CD4-positive, alpha-beta memory T cell (primary cell): ENCODE measurements around the gene CCDC149. TPM values are rescaled to one million over a fixed set of nuclear protein-coding genes. Genes with fewer than 3 reads are reported as not detected.

ENCODE experiments used
- CTCF ChIA-PET: fragments of 350-600 bp; sonication (Branson Sonifier 250); formaldehyde crosslinking; loops from one replicate; lab custom pipeline; 2021; ENCODE audit warnings: inconsistent platforms; ENCODE audit not compliant: partially characterized antibody; lab: Charles Lee
- POLR2A ChIA-PET: fragments of 350-600 bp; sonication (Branson Sonifier 250); formaldehyde crosslinking; loops from one replicate; lab custom pipeline; 2021; ENCODE audit not compliant: partially characterized antibody; lab: Charles Lee
- DNase-seq, 5 donors: peaks; one replicate each; pipeline versions ENCODE4 v3.0.0 to v3.0.0-alpha.2; 2020 to 2022; ENCODE audit warnings: mixed read lengths in 1 of 5
- H3K27ac ChIP-seq: one replicate; pipeline ENCODE4 v1.7.0; 2013; ENCODE audit warnings: low read depth, low read length
- H3K27me3 ChIP-seq: 2 replicates; pipeline ENCODE4 v1.7.0; 2013; ENCODE audit warnings: mild to moderate bottlenecking, low read length, moderate library complexity; ENCODE audit not compliant: insufficient read depth
- H3K36me3 ChIP-seq: 2 replicates; pipeline ENCODE4 v1.7.0; 2013; ENCODE audit warnings: mild to moderate bottlenecking, low read length, moderate library complexity; ENCODE audit not compliant: insufficient read depth
- H3K4me1 ChIP-seq: 2 replicates; pipeline ENCODE4 v1.7.0; 2013; ENCODE audit warnings: mild to moderate bottlenecking, low read length, moderate library complexity; ENCODE audit not compliant: insufficient read depth
- H3K4me3 ChIP-seq, 2 donors: one replicate each; pipeline ENCODE4 v1.7.0; 2013; ENCODE audit warnings: low read length in 2 of 2, mild to moderate bottlenecking in 1 of 2
- H3K9me3 ChIP-seq, 2 donors: one replicate each; pipeline ENCODE4 v1.7.0; 2013; ENCODE audit warnings: low read length in 2 of 2, control low read depth in 1 of 2; ENCODE audit not compliant: control insufficient read depth in 1 of 2
- H3K27ac Mint-ChIP-seq, 7 donors: one replicate each; pipeline ENCODE4 v1.8.0; 2020 to 2021; ENCODE audit warnings: mixed read lengths in 7 of 7, mild to moderate bottlenecking in 6 of 7, inconsistent platforms in 3 of 7, moderate library complexity in 3 of 7
- H3K27me3 Mint-ChIP-seq, 2 donors: one replicate each; pipeline ENCODE4 v1.8.0; 2020 to 2021; ENCODE audit warnings: mixed read lengths in 2 of 2
- H3K36me3 Mint-ChIP-seq, 2 donors: one replicate each; pipeline ENCODE4 v1.8.0; 2020 to 2021; ENCODE audit warnings: mixed read lengths in 2 of 2, inconsistent platforms in 1 of 2, mild to moderate bottlenecking in 1 of 2
- H3K4me1 Mint-ChIP-seq, 4 donors: one replicate each; pipeline ENCODE4 v1.8.0; 2020 to 2021; ENCODE audit warnings: mixed read lengths in 4 of 4, mild to moderate bottlenecking in 1 of 4
- H3K4me3 Mint-ChIP-seq, 8 donors: one replicate each; pipeline ENCODE4 v1.8.0; 2020 to 2021; ENCODE audit warnings: mixed read lengths in 8 of 8, mild to moderate bottlenecking in 7 of 8, moderate library complexity in 6 of 8, inconsistent platforms in 3 of 8
- H3K9me3 Mint-ChIP-seq, 8 donors: one replicate each; pipeline ENCODE4 v1.8.0; 2020 to 2021; ENCODE audit warnings: mixed read lengths in 8 of 8, mild to moderate bottlenecking in 5 of 8, inconsistent platforms in 3 of 8, moderate library complexity in 1 of 8
- intact Hi-C: fragments of 100-400 bp; cut with micrococcal nuclease; formaldehyde crosslinking; loops from one replicate; pipeline ENCODE4 v1.15.1; 2023
- polyA plus RNA-seq, 2 donors: library from polyadenylated mRNA; unstranded; fragments of 300-500 nt; fragmentation: Illumina TruSeq; gene quantifications; one replicate each; pipeline ENCODE4 v1.2.3, GENCODE V29; 2021
- total RNA-seq, 2 experiments: library from RNA; stranded (reverse); gene quantifications; one replicate each; pipeline ENCODE4 v1.2.3, GENCODE V29; 2021

Gene CCDC149
- total and polyA plus RNA-seq, 4 experiments from 2014 or later, result 0.11 to 0.44 (median 0.14) TPM; not detected in 1

DNA sequence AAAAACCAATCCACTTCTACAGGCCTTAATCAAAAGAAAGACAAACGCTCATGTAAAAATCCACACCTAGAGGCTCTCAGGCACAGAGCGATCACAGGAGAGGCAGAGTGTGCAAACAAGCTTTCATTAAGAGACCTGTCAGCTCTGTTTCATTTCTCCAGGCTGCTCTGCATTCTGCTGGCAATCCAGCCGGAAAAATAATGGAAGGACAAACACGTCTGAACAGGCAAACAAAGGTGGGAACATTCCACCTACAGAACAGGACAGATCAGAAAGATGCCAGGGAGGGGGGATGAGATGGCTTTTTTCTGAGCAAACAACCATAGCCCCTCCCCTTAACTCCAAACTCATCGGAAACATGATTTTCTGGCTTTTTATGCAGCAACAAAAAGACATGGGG lies 107.8 kb downstream of the CCDC149 start:
- intact Hi-C loops, result no loop called here
- ChIA-PET POLR2A (no interaction called here), CTCF (no interaction called here)
- Histone ChIP-seq H3K4me3 (no peak overlapping the region), H3K4me1 (no peaks in the 10 kb centered on the region), H3K36me3 (no peaks in the 10 kb centered on the region), H3K9me3 (no peaks in the 10 kb centered on the region), H3K27ac (no peak overlapping the region), H3K27me3 (peaks cover 9% of the 10 kb centered on the region)
- Mint-ChIP-seq H3K27ac (no peak overlapping the region), H3K36me3 (no peaks in the 10 kb centered on the region), H3K4me1 (no peaks in the 10 kb centered on the region), H3K27me3 (peaks cover 22% of the 10 kb centered on the region in 2 donors), H3K4me3 (no peak overlapping the region), H3K9me3 (no peaks in the 10 kb centered on the region)
- no peak for DNase-seq

DNA sequence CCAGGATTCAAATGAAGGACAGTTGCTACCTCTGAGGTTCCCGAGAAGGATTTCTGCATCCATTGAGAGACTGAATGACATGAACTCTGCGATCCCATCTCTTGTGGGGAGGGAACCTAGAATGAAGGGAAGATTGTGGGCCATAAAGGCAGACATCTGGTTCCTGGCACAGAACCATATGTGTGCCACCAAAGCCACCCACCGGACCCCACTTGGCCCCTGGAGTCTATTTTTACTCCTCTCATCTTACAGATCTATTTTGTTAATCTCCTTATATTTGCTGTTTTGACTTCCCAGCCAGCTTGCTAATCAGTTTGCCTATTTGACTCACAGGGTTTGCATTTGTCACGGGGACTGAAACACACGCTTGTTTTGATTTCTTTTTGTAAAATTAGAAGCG lies 110.2 kb downstream of the CCDC149 start:
- intact Hi-C loops, result no loop called here
- Mint-ChIP-seq H3K4me3 (no peak overlapping the region), H3K4me1 (no peaks in the 10 kb centered on the region), H3K27me3 (peaks cover 29 to 36% of the 10 kb centered on the region in 2 donors), H3K36me3 (no peaks in the 10 kb centered on the region), H3K9me3 (no peaks in the 10 kb centered on the region), H3K27ac (no peak overlapping the region)
- Histone ChIP-seq H3K27ac (no peak overlapping the region), H3K36me3 (no peaks in the 10 kb centered on the region), H3K4me3 (no peak overlapping the region), H3K9me3 (no peaks in the 10 kb centered on the region), H3K27me3 (peaks cover 9% of the 10 kb centered on the region), H3K4me1 (no peaks in the 10 kb centered on the region)
- no peak for DNase-seq
- POLR2A ChIA-PET, result no interaction called here
- CTCF ChIA-PET, result no interaction called here

DNA sequence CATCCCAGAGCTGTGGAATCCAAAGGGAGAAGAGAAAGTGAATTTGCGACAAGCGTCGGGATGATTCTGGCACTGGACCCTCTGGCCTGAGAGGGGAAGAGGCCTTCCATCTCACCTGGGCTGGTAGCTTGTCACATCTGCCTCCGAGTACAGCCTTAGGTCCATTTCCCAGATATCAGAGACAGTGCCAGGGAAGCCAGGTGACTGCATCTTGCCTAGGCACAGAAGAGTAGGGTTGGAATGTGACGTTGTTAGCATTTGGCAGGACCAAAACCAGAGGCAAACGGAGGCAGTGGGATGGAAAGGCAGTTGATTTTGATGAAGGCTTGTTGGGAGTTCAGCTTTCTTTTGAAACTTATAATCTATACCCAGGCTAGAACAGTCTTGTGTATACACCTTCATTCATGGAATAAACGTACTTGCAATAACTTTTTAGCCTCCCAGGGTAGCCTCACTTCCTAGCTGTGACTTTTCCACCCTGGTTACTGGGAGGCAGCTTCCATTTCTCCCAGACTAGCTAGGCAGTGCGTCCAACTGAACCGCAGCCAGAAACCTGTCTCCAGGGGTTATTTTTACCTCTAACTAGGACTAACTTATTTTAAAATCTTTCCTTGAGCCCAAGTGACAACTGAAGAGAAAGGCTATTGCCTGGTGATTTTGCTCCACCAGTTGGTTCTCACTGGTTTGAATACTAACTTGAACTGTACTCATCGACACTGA lies 111.5 kb downstream of the CCDC149 start:
- Histone ChIP-seq H3K27ac (no peak overlapping the region), H3K36me3 (no peaks in the 10 kb centered on the region), H3K9me3 (no peaks in the 10 kb centered on the region), H3K4me1 (no peaks in the 10 kb centered on the region), H3K27me3 (peaks cover 9% of the 10 kb centered on the region), H3K4me3 (no peak overlapping the region)
- no peak for DNase-seq
- H3K4me3 Mint-ChIP-seq, result no peak overlapping the region
- no peaks in the 10 kb centered on the region for H3K36me3 Mint-ChIP-seq
- H3K27ac Mint-ChIP-seq, result no peak overlapping the region
- H3K4me1 Mint-ChIP-seq, result no peaks in the 10 kb centered on the region
- CTCF ChIA-PET, result no interaction called here
- POLR2A ChIA-PET, result interaction anchor here (0.6 kb wide), 1 partner anchor 11 kb away, joined by 3 read pairs; no protein-coding TSS in a partner anchor
- H3K9me3 Mint-ChIP-seq, result no peaks in the 10 kb centered on the region
- intact Hi-C loops, result no loop called here
- peaks cover 29 to 39% of the 10 kb centered on the region in 2 donors for H3K27me3 Mint-ChIP-seq

DNA sequence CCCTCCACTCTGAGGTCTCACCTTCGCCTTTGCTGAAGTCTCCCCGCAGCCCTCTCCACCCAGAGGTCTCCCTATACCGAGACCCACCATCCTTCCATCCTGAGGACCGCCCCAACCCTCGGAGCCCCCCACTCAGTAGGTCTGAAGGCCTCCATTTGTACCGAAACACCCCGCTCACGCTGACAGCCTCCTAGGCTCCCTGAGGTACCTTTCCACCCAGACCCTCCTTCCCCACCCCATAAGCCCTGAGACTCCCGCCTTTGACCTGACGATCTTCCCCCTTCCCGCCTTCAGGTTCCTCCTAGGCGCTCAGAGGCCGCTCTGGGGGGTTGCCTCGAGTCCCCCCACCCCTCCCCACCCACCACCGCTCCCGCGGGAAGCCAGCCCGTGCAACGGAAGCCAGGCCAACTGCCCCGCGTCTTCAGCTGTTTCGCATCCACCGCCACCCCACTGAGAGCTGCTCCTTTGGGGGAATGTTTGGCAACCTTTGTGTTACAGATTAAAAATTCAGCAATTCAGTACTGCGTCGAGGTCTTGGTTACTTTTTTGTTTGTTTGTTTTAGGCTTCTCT lies 112.4 kb downstream of the CCDC149 start:
- Histone ChIP-seq H3K36me3 (no peaks in the 10 kb centered on the region), H3K9me3 (no peaks in the 10 kb centered on the region), H3K4me1 (no peaks in the 10 kb centered on the region), H3K27me3 (peaks cover 9% of the 10 kb centered on the region), H3K4me3 (no peak overlapping the region), H3K27ac (no peak overlapping the region)
- H3K4me1 Mint-ChIP-seq, result no peaks in the 10 kb centered on the region
- no peak overlapping the region for H3K27ac Mint-ChIP-seq
- H3K9me3 Mint-ChIP-seq, result peaks cover 0 to 2% (median 0%) of the 10 kb centered on the region in 8 donors
- DNase-seq, result no peak
- no peak overlapping the region for H3K4me3 Mint-ChIP-seq
- ChIA-PET CTCF (no interaction called here), POLR2A (no interaction called here)
- peaks cover 29 to 42% of the 10 kb centered on the region in 2 donors for H3K27me3 Mint-ChIP-seq
- intact Hi-C loops, result no loop called here
- no peaks in the 10 kb centered on the region for H3K36me3 Mint-ChIP-seq

DNA sequence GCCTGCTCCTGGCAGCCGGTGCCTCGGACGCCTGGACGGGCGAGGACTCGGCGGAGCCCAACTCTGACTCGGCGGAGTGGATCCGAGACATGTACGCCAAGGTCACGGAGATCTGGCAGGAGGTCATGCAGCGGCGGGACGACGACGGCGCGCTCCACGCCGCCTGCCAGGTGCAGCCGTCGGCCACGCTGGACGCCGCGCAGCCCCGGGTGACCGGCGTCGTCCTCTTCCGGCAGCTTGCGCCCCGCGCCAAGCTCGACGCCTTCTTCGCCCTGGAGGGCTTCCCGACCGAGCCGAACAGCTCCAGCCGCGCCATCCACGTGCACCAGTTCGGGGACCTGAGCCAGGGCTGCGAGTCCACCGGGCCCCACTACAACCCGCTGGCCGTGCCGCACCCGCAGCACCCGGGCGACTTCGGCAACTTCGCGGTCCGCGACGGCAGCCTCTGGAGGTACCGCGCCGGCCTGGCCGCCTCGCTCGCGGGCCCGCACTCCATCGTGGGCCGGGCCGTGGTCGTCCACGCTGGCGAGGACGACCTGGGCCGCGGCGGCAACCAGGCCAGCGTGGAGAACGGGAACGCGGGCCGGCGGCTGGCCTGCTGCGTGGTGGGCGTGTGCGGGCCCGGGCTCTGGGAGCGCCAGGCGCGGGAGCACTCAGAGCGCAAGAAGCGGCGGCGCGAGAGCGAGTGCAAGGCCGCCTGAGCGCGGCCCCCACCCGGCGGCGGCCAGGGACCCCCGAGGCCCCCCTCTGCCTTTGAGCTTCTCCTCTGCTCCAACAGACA lies 113.1 kb downstream of the CCDC149 start:
- H3K4me3 Mint-ChIP-seq, result no peak overlapping the region
- Histone ChIP-seq H3K9me3 (no peaks in the 10 kb centered on the region), H3K27ac (no peak overlapping the region), H3K27me3 (peaks cover 9% of the 10 kb centered on the region), H3K36me3 (no peaks in the 10 kb centered on the region), H3K4me1 (no peaks in the 10 kb centered on the region), H3K4me3 (no peak overlapping the region)
- H3K27ac Mint-ChIP-seq, result no peak overlapping the region
- intact Hi-C loops, result no loop called here
- peaks cover 29 to 40% of the 10 kb centered on the region in 2 donors for H3K27me3 Mint-ChIP-seq
- H3K36me3 Mint-ChIP-seq, result no peaks in the 10 kb centered on the region
- DNase-seq, result no peak
- ChIA-PET CTCF (no interaction called here), POLR2A (no interaction called here)
- no peaks in the 10 kb centered on the region for H3K4me1 Mint-ChIP-seq
- H3K9me3 Mint-ChIP-seq, result peaks cover 0 to 2% (median 0%) of the 10 kb centered on the region in 8 donors

DNA sequence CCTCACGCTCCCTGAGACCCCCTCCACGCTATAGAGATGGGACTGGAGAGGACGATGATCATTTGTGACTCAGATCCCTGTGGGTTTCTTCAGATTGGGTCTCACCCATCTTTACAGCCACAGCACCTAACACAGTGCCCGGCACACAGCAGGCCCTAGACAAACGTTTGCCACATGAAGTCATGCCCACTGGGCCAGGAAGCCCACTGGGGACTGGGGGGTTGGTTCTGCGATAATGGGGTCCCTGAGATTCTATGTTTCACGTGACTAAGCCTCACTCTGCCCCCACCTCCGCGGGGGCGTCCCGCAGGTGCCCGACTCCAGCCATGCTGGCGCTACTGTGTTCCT lies 113.7 kb downstream of the CCDC149 start:
- intact Hi-C loops, result no loop called here
- POLR2A ChIA-PET, result no interaction called here

DNA sequence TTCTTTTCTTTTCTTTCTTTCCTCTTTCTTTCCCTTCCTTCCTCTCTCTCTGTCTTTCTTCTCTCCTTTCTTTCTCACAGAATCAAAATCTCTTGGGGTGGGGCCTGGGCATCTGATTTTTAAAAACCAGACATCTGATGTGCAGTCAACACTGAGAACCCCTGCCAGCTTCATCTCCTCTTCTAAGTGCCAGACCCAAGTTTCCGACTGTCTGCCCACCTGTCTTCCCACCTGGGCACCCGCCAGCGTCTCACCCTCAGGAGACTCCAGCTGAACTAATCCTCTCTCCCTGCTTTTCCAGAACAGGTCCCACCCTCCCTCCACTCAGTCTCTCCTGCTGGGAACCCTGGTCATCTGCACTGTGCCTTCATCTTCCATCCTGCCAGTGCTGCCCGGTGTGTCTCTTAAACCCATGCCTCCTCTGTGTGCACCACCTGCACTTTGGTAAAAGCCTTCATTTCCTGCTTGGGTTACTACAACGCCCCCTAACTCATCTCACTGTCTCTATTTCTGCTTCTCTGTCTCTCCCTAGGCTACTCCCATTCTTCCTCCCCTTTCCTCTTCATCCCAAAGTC lies 114.7 kb downstream of the CCDC149 start:
- no peak for DNase-seq
- POLR2A ChIA-PET, result no interaction called here
- Mint-ChIP-seq H3K27me3 (peaks cover 29 to 39% of the 10 kb centered on the region in 2 donors), H3K36me3 (no peaks in the 10 kb centered on the region), H3K9me3 (peaks cover 0 to 3% (median 0%) of the 10 kb centered on the region in 8 donors), H3K4me1 (peaks cover 0 to 5% (median 0%) of the 10 kb centered on the region in 4 donors), H3K27ac (no peak overlapping the region), H3K4me3 (no peak overlapping the region)
- intact Hi-C loops, result no loop called here
- Histone ChIP-seq H3K27ac (no peak overlapping the region), H3K27me3 (peaks cover 9% of the 10 kb centered on the region), H3K4me3 (no peak overlapping the region), H3K36me3 (no peaks in the 10 kb centered on the region), H3K4me1 (no peaks in the 10 kb centered on the region), H3K9me3 (no peaks in the 10 kb centered on the region)
- CTCF ChIA-PET, result no interaction called here

More for the DNA sequence above, 113.7 kb downstream of the CCDC149 start:
- CTCF ChIA-PET, result no interaction called here
- no peak overlapping the region for H3K27ac Mint-ChIP-seq
- no peak overlapping the region for H3K27ac ChIP-seq
- H3K27me3 Mint-ChIP-seq, result peaks cover 29 to 39% of the 10 kb centered on the region in 2 donors
- no peak for DNase-seq
- H3K9me3 Mint-ChIP-seq, result peaks cover 0 to 2% (median 0%) of the 10 kb centered on the region in 8 donors
- no peaks in the 10 kb centered on the region for H3K36me3 Mint-ChIP-seq
- no peak overlapping the region for H3K4me3 Mint-ChIP-seq
- no peaks in the 10 kb centered on the region for H3K36me3 ChIP-seq
- no peaks in the 10 kb centered on the region for H3K4me1 ChIP-seq
- H3K27me3 ChIP-seq, result peaks cover 9% of the 10 kb centered on the region
- H3K4me1 Mint-ChIP-seq, result no peaks in the 10 kb centered on the region
- no peaks in the 10 kb centered on the region for H3K9me3 ChIP-seq
- H3K4me3 ChIP-seq, result no peak overlapping the region
